IPS-20b (cell line): ENCODE results near the gene RADIL.
"Not testable (repeated sequence)": the region's sequence is repeated elsewhere in the genome, so short reads cannot be mapped to it uniquely, and the experiment has no call there.

Experiments used
- H3K27ac ChIP-seq: one replicate; pipeline ENCODE4 v1.5.1; 2013; ENCODE audit warnings: low read length
- H3K27me3 ChIP-seq: 2 replicates; pipeline ENCODE4 v1.6.1; 2013; ENCODE audit warnings: mild to moderate bottlenecking, low read length, inconsistent platforms; ENCODE audit not compliant: insufficient read depth
- H3K36me3 ChIP-seq: 2 replicates; pipeline ENCODE4 v1.6.1; 2013; ENCODE audit warnings: low read depth, mild to moderate bottlenecking, inconsistent platforms, low read length, moderate library complexity; ENCODE audit not compliant: insufficient read depth
- H3K4me1 ChIP-seq: 2 replicates; pipeline ENCODE4 v1.6.1; 2013; ENCODE audit warnings: mild to moderate bottlenecking, control low read depth, inconsistent platforms, low read length, moderate library complexity; ENCODE audit not compliant: insufficient read depth
- H3K4me3 ChIP-seq: 2 replicates; pipeline ENCODE4 v1.5.1; 2013; ENCODE audit warnings: mild to moderate bottlenecking, low read length, inconsistent platforms
- H3K9ac ChIP-seq: 2 replicates; pipeline ENCODE4 v1.6.1; 2013; ENCODE audit warnings: low read depth, mild to moderate bottlenecking, inconsistent platforms, low read length, moderate library complexity
- H3K9me3 ChIP-seq: 2 replicates; pipeline ENCODE4 v1.6.1; 2013; ENCODE audit warnings: mild to moderate bottlenecking, low read depth, low read length, inconsistent platforms; ENCODE audit not compliant: insufficient read depth

The RADIL gene

GRCh38 chr7:4809666-4810065, 73.8 kb downstream of the RADIL start:
- no peaks in the 10 kb centered on the region for H3K27me3 ChIP-seq
- no peaks in the 10 kb centered on the region for H3K36me3 ChIP-seq
- H3K4me1 ChIP-seq: no peaks in the 10 kb centered on the region
- H3K4me3 ChIP-seq: no peak overlapping the region
- H3K9ac ChIP-seq: no peak overlapping the region
- H3K27ac ChIP-seq: no peak overlapping the region
- no peaks in the 10 kb centered on the region for H3K9me3 ChIP-seq

DNA sequence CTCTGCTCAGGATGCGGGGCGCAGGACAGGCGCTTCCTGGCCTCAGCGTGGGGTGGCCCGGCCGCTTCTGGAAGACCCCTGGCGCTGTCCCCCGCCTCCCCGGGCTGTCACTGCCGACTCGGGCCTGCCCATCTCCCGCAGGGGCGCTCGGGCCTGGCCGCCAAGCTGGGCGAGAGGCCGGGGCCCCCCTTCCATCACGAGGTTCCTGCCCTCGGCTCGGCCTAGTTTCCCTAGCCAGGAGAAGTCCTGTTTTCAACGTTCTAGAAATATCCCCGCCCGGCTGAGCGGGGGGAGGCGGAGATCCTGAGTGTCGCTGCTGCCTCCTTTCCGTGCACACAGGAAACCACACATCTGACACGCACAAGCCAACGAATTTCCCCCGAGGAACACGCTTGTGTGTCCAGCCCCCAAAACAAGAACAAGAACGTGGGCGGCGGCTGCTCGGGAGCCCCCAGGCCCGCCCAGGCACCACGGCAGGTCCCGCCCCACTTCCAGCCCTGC, 74.4 kb downstream of the RADIL start:
- H3K27ac ChIP-seq: no peak overlapping the region
- no peaks in the 10 kb centered on the region for H3K36me3 ChIP-seq
- no peaks in the 10 kb centered on the region for H3K27me3 ChIP-seq
- H3K9me3 ChIP-seq: no peaks in the 10 kb centered on the region
- no peak overlapping the region for H3K4me3 ChIP-seq
- H3K4me1 ChIP-seq: no peaks in the 10 kb centered on the region
- H3K9ac ChIP-seq: no peak overlapping the region

GRCh38 chr7:4808565-4808964, 75.0 kb downstream of the RADIL start:
- Histone ChIP-seq H3K27ac (no peak overlapping the region), H3K4me1 (no peaks in the 10 kb centered on the region), H3K36me3 (no peaks in the 10 kb centered on the region), H3K9me3 (no peaks in the 10 kb centered on the region), H3K9ac (no peak overlapping the region), H3K27me3 (no peaks in the 10 kb centered on the region), H3K4me3 (no peak overlapping the region)

DNA sequence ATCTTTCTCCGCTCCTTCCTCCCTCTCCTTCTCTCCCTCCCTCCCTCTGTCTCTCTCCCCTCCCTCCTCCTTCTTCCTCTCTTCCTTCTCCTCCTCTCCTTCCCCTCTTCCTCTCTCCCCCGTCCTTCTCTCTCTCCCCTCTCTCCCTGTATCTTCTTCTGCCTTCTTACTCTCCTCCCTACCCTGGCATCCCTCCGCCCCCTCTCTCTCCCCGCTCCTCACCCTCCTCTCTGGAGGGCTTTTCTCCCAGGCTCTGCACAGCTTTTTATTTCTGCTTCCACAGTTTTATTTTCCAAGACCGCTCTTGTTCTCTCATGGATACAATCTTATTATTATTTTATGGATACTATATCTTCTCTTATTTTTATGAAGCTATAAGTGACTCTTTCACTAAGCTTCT, 75.5 kb downstream of the RADIL start:
- no peak overlapping the region for H3K27ac ChIP-seq
- no peak overlapping the region for H3K9ac ChIP-seq
- no peaks in the 10 kb centered on the region for H3K9me3 ChIP-seq
- H3K36me3 ChIP-seq: no peaks in the 10 kb centered on the region
- no peak overlapping the region for H3K4me3 ChIP-seq
- no peaks in the 10 kb centered on the region for H3K4me1 ChIP-seq
- no peaks in the 10 kb centered on the region for H3K27me3 ChIP-seq

- H3K27me3 ChIP-seq: no peaks in the 10 kb centered on the region
- no peaks in the 10 kb centered on the region for H3K4me1 ChIP-seq
- no peaks in the 10 kb centered on the region for H3K9me3 ChIP-seq
- no peak overlapping the region for H3K4me3 ChIP-seq
- H3K36me3 ChIP-seq: no peaks in the 10 kb centered on the region
- H3K9ac ChIP-seq: no peak overlapping the region
- no peak overlapping the region for H3K27ac ChIP-seq
Measured at GRCh38 chr7:4807598-4808016, 75.9 kb downstream of the RADIL start.

DNA sequence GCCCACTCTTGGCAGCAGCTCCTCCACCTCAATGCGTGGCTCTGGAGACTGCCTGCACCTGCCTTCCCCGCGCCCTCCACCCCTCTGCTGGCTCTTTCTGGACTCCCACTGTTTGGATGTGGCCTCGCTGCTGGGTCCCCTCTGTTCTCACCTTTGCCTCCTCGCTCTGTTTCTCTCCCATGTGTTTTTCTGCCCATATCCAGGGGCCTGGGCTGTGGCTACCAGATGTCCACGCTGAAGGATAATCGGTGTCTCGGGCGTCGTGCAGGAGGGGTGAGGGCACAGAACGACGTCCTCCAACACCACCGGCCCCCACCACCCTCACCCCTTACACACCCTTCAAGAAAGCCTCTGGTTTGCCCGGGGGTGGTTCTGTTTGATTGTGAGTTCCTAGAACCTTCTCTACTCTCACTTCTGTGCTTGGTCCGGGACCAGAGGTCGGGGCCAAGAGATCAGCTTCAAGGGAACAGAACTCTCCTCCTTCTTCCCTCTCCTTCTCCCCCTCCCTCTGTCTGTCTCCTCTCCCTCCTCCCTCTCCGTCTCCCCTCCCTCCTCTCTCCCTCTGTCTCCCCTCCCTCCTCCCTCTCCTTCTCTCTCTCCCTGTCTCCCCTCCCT, 76.4 kb downstream of the RADIL start:
- no peak overlapping the region for H3K9ac ChIP-seq
- H3K4me3 ChIP-seq: no peak overlapping the region
- no peaks in the 10 kb centered on the region for H3K36me3 ChIP-seq
- H3K4me1 ChIP-seq: no peaks in the 10 kb centered on the region
- no peaks in the 10 kb centered on the region for H3K9me3 ChIP-seq
- no peak overlapping the region for H3K27ac ChIP-seq
- no peaks in the 10 kb centered on the region for H3K27me3 ChIP-seq

- H3K9ac ChIP-seq: no peak overlapping the region
- H3K36me3 ChIP-seq: no peaks in the 10 kb centered on the region
- H3K27ac ChIP-seq: no peak overlapping the region
- H3K9me3 ChIP-seq: no peaks in the 10 kb centered on the region
- no peaks in the 10 kb centered on the region for H3K27me3 ChIP-seq
- no peaks in the 10 kb centered on the region for H3K4me1 ChIP-seq
- no peak overlapping the region for H3K4me3 ChIP-seq
Measured at GRCh38 chr7:4805984-4806300, 77.6 kb downstream of the RADIL start.

GRCh38 chr7:4805110-4805983, 78.2 kb downstream of the RADIL start:
- no peaks in the 10 kb centered on the region for H3K36me3 ChIP-seq
- no peaks in the 10 kb centered on the region for H3K9me3 ChIP-seq
- H3K9ac ChIP-seq: no peak overlapping the region
- no peaks in the 10 kb centered on the region for H3K4me1 ChIP-seq
- H3K4me3 ChIP-seq: no peak overlapping the region
- H3K27me3 ChIP-seq: no peaks in the 10 kb centered on the region
- H3K27ac ChIP-seq: no peak overlapping the region

- Histone ChIP-seq H3K27ac (no peak overlapping the region), H3K9ac (no peak overlapping the region), H3K36me3 (no peaks in the 10 kb centered on the region), H3K4me1 (no peaks in the 10 kb centered on the region), H3K9me3 (no peaks in the 10 kb centered on the region), H3K4me3 (no peak overlapping the region), H3K27me3 (no peaks in the 10 kb centered on the region)
Measured at GRCh38 chr7:4803397-4804241, 79.9 kb downstream of the RADIL start.

DNA sequence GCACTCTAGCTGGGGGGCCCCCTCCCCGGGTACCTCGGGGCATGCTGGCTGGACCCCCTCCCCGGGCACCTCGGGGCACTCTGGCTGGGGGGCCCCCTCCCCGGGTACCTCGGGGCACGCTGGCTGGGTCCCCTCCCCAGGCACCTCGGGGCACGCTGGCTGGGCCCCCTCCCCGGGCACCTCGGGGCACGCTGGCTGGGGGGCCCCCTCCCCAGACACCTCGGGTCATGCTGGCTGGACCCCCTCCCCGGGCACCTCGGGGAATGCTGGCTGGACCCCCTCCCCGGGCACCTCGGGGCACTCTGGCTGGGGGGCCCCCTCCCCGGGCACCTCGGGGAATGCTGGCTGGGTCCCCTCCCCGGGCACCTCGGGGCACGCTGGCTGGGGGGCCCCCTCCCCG, 80.9 kb downstream of the RADIL start:
- H3K27ac ChIP-seq, H3K36me3 ChIP-seq, H3K9ac ChIP-seq, H3K9me3 ChIP-seq, H3K4me1 ChIP-seq, H3K27me3 ChIP-seq, H3K4me3 ChIP-seq: not testable (repeated sequence)

DNA sequence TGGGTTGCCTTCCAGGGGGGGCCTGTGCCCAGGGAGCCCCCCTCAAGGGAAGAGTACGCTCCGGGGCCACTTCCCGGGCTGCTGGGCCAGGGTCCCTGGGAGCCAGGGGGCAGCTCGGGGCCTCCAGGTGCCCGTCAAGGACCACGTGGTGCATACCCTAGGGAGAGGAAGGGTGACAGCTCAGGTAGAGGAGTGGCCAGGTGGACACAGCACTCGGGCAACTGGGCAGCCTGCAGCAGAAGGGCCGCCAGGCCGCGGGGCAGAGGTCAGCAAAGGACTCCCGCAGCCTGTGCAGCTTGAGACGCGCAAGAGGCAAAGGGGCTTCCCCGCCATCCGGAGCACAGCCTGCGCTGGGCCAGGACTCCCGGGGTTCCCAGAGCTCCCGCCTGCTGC, 81.7 kb downstream of the RADIL start:
- Histone ChIP-seq H3K27ac (no peak overlapping the region), H3K9me3 (no peaks in the 10 kb centered on the region), H3K9ac (no peak overlapping the region), H3K4me1 (no peaks in the 10 kb centered on the region), H3K27me3 (no peaks in the 10 kb centered on the region), H3K4me3 (no peak overlapping the region), H3K36me3 (no peaks in the 10 kb centered on the region)
